Liver (tissue), 3 donors: ENCODE results near the gene WNT7B.

Experiments used
- ATF3 ChIP-seq: IDR thresholded peaks from 2 replicates; pipeline ENCODE4 v1.6.1; 2016; ENCODE audit warnings: antibody characterized with exemption
- CTCF ChIP-seq: fragments of 150-350 bp; IDR thresholded peaks from 2 replicates; pipeline ENCODE4 v1.5.1; 2017; ENCODE audit warnings: improper control_type of control experiment, low read depth, low read length; ENCODE audit not compliant: missing input control
- FOXA1 ChIP-seq: IDR thresholded peaks from 2 replicates; pipeline ENCODE4 v1.6.1; 2016; ENCODE audit warnings: antibody characterized with exemption
- HNF4G ChIP-seq: IDR thresholded peaks from 2 replicates; pipeline ENCODE4 v1.6.1; 2016; ENCODE audit warnings: antibody characterized with exemption
- MAX ChIP-seq: IDR thresholded peaks from 2 replicates; pipeline ENCODE4 v1.6.1; 2016; ENCODE audit warnings: antibody characterized with exemption
- YY1 ChIP-seq: IDR thresholded peaks from 2 replicates; pipeline ENCODE4 v1.6.1; 2016; ENCODE audit warnings: antibody characterized with exemption, mild to moderate bottlenecking
- TF ChIP-seq, protein P1 (sequence below): IDR thresholded peaks from 2 replicates; pipeline ENCODE4 v1.6.1; 2016; ENCODE audit warnings: antibody characterized with exemption
- TF ChIP-seq, protein P2 (sequence below): IDR thresholded peaks from 2 replicates; pipeline ENCODE4 v1.6.1; 2016; ENCODE audit warnings: antibody characterized with exemption, mild to moderate bottlenecking
- donor health status: healthy.
- donor health status: healthy.

DNA sequence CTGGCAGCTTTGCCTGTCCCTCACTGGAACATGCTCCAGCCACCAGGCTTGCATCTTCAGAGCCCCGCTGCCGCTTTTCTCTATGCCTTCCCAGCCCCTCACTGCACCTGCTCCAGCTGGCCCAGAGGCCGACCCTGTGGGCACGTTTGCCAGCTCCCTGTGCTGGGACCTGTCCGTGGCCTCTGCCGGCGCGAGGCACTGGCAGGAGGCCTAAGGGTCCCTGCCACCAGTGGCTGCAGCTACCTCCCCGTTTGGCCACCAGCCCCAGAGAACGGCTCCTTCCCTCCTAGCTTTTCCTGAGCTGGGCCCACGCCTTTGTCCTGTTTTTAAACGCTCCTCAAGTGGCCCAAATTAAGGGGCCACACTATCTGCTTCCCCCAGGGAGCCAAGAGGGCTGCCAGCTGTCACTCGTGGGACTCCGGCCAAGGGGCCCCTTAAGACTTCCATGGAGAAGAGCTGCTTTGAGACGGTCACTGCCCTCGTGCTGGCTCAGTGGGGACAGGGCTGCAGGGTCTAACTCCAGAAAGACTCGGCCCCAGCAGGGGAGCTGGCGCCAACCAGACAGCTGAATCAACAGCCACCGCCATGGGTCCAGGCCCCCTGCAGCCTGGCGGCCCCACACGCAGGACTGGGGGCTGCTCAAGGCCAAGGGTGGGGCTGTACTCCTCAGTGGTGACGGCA lies 24.6 kb upstream of the WNT7B start:
- no peak for TF ChIP-seq ATF3
- TF ChIP-seq, protein P1, sequence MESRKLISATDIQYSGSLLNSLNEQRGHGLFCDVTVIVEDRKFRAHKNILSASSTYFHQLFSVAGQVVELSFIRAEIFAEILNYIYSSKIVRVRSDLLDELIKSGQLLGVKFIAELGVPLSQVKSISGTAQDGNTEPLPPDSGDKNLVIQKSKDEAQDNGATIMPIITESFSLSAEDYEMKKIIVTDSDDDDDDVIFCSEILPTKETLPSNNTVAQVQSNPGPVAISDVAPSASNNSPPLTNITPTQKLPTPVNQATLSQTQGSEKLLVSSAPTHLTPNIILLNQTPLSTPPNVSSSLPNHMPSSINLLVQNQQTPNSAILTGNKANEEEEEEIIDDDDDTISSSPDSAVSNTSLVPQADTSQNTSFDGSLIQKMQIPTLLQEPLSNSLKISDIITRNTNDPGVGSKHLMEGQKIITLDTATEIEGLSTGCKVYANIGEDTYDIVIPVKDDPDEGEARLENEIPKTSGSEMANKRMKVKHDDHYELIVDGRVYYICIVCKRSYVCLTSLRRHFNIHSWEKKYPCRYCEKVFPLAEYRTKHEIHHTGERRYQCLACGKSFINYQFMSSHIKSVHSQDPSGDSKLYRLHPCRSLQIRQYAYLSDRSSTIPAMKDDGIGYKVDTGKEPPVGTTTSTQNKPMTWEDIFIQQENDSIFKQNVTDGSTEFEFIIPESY = no peak
- TF ChIP-seq HNF4G = no peak
- TF ChIP-seq FOXA1 = no peak
- TF ChIP-seq CTCF = no peak
- TF ChIP-seq MAX = no peak
- TF ChIP-seq, protein P2, sequence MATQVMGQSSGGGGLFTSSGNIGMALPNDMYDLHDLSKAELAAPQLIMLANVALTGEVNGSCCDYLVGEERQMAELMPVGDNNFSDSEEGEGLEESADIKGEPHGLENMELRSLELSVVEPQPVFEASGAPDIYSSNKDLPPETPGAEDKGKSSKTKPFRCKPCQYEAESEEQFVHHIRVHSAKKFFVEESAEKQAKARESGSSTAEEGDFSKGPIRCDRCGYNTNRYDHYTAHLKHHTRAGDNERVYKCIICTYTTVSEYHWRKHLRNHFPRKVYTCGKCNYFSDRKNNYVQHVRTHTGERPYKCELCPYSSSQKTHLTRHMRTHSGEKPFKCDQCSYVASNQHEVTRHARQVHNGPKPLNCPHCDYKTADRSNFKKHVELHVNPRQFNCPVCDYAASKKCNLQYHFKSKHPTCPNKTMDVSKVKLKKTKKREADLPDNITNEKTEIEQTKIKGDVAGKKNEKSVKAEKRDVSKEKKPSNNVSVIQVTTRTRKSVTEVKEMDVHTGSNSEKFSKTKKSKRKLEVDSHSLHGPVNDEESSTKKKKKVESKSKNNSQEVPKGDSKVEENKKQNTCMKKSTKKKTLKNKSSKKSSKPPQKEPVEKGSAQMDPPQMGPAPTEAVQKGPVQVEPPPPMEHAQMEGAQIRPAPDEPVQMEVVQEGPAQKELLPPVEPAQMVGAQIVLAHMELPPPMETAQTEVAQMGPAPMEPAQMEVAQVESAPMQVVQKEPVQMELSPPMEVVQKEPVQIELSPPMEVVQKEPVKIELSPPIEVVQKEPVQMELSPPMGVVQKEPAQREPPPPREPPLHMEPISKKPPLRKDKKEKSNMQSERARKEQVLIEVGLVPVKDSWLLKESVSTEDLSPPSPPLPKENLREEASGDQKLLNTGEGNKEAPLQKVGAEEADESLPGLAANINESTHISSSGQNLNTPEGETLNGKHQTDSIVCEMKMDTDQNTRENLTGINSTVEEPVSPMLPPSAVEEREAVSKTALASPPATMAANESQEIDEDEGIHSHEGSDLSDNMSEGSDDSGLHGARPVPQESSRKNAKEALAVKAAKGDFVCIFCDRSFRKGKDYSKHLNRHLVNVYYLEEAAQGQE = no peak
- TF ChIP-seq YY1 = no peak
